Measurements from ENCODE around the gene CLDN25. TPM values are rescaled to one million over a fixed set of nuclear protein-coding genes. Genes with fewer than 3 reads are reported as not detected.
A peak's percentile ranks its signal among the peaks of the same experiment; 100 is the strongest.

Gene CLDN25
- total and polyA plus RNA-seq, 2 of the 13 experiments (the other 11 are each of a cell fraction or from before 2014, with no cell fraction given), result not detected

DNA sequence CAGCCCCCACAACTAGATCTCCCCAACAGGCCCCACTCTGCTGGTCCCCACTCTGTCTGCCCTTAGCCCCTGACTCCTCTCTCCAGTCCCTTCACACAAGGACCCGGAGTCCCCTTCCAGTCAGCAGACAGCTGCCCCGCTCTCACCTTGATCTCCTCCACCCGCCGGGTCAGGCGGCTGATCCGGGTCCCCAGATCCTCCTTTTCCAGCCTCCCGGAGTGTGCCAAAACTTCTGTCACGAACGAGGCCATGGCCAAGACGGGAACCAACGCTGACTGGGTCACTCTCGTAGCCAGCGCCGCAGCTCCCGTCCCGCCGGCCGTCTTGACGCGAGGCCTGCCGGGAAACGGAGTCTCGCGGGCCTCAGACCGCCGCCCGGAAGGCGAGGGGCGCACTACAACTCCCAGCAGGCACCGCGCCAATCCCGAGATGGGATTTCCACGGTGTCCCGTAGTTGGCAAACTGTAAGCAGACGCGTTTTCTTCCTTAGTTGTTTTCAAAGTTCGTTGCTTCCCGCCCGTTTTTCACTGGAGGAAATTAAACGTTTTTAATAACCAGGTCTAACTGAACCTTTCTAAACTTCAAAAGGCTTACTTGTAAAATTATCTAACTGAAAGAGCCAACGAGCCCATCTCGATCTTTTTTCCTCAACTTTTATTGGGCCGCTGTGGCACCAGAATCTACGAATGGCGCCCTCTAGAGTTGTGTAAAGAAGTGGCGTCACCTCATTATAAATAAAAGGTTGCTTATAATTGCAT is 6.0 kb upstream of the CLDN25 start, which contains the start of gene ZW10 (continued):
- TF ChIP-seq, protein P1, sequence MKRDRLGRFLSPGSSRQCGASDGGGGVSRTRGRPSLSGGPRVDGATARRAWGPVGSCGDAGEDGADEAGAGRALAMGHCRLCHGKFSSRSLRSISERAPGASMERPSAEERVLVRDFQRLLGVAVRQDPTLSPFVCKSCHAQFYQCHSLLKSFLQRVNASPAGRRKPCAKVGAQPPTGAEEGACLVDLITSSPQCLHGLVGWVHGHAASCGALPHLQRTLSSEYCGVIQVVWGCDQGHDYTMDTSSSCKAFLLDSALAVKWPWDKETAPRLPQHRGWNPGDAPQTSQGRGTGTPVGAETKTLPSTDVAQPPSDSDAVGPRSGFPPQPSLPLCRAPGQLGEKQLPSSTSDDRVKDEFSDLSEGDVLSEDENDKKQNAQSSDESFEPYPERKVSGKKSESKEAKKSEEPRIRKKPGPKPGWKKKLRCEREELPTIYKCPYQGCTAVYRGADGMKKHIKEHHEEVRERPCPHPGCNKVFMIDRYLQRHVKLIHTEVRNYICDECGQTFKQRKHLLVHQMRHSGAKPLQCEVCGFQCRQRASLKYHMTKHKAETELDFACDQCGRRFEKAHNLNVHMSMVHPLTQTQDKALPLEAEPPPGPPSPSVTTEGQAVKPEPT (CRISPR knock-in tag; IDR thresholded peaks at IDR 0.05; ENCODE audit: low read depth), result no peak
- no peak for TF ChIP-seq DNMT3B (CRISPR knock-in tag; conservative IDR thresholded peaks at IDR 0.05)
- TF ChIP-seq ZNF792 (CRISPR knock-in tag; IDR thresholded peaks at IDR 0.05), result no peak
- TF ChIP-seq ZNF737 (CRISPR knock-in tag; IDR thresholded peaks at IDR 0.05; ENCODE audit: borderline replicate concordance), result peak; percentile 78; the same call in 1 of the 2 replicates
- TF ChIP-seq ZNF564 (CRISPR knock-in tag; IDR thresholded peaks at IDR 0.05), result no peak
- TF ChIP-seq MXD4 (CRISPR knock-in tag; IDR thresholded peaks at IDR 0.05), result peak; percentile 71
- 0 out of 2 replicates have a peak, but pooled peaks have one; percentile 81 for TF ChIP-seq TBP (CRISPR knock-in tag; IDR thresholded peaks at IDR 0.05)
- TF ChIP-seq, protein P2, sequence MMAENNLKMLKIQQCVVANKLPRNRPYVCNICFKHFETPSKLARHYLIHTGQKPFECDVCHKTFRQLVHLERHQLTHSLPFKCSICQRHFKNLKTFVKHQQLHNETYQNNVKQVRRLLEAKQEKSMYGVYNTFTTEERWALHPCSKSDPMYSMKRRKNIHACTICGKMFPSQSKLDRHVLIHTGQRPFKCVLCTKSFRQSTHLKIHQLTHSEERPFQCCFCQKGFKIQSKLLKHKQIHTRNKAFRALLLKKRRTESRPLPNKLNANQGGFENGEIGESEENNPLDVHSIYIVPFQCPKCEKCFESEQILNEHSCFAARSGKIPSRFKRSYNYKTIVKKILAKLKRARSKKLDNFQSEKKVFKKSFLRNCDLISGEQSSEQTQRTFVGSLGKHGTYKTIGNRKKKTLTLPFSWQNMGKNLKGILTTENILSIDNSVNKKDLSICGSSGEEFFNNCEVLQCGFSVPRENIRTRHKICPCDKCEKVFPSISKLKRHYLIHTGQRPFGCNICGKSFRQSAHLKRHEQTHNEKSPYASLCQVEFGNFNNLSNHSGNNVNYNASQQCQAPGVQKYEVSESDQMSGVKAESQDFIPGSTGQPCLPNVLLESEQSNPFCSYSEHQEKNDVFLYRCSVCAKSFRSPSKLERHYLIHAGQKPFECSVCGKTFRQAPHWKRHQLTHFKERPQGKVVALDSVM (CRISPR knock-in tag; IDR thresholded peaks at IDR 0.05), result peak; percentile 47; the same call in 1 of the 2 replicates
- no peak for TF ChIP-seq ZFYVE20 (CRISPR knock-in tag; IDR thresholded peaks at IDR 0.05; ENCODE audit: borderline replicate concordance, low read depth)
- TF ChIP-seq PRPF4 (IDR thresholded peaks at IDR 0.05; ENCODE audit: low read depth, low read length, poor library complexity, severe bottlenecking), result no peak
- TF ChIP-seq XBP1 (CRISPR knock-in tag; IDR thresholded peaks at IDR 0.05), result peak; percentile 65; the same call in 1 of the 2 replicates
- no peak for TF ChIP-seq ZNF557 (CRISPR knock-in tag; IDR thresholded peaks at IDR 0.05)
- no peak for TF ChIP-seq GZF1 (CRISPR knock-in tag; IDR thresholded peaks at IDR 0.05)
- peak; percentile 64; the same call in 1 of the 2 replicates for TF ChIP-seq ATF1 (CRISPR knock-in tag; IDR thresholded peaks at IDR 0.05)
- no peak for TF ChIP-seq ZNF44 (CRISPR knock-in tag; IDR thresholded peaks at IDR 0.05)
- TF ChIP-seq ZNF33A (CRISPR knock-in tag; IDR thresholded peaks at IDR 0.05; ENCODE audit: borderline replicate concordance), result no peak
- TF ChIP-seq, protein P3, sequence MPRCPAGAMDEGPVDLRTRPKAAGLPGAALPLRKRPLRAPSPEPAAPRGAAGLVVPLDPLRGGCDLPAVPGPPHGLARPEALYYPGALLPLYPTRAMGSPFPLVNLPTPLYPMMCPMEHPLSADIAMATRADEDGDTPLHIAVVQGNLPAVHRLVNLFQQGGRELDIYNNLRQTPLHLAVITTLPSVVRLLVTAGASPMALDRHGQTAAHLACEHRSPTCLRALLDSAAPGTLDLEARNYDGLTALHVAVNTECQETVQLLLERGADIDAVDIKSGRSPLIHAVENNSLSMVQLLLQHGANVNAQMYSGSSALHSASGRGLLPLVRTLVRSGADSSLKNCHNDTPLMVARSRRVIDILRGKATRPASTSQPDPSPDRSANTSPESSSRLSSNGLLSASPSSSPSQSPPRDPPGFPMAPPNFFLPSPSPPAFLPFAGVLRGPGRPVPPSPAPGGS (CRISPR knock-in tag; IDR thresholded peaks at IDR 0.05), result no peak
- no peak for TF ChIP-seq RELA (CRISPR knock-in tag; IDR thresholded peaks at IDR 0.05)
- no peak for TF ChIP-seq ZNF354B (CRISPR knock-in tag; IDR thresholded peaks at IDR 0.05)
- TF ChIP-seq ZNF720 (CRISPR knock-in tag; IDR thresholded peaks at IDR 0.05), result no peak
- TF ChIP-seq RFX5 (IDR thresholded peaks at IDR 0.05; ENCODE audit: low read depth, low read length), result no peak
- TF ChIP-seq ZNF432 (CRISPR knock-in tag; IDR thresholded peaks at IDR 0.05; ENCODE audit: borderline replicate concordance), result no peak
- TF ChIP-seq NCOA5 (CRISPR knock-in tag; IDR thresholded peaks at IDR 0.05), result no peak
- TF ChIP-seq ZNF20 (CRISPR knock-in tag; IDR thresholded peaks at IDR 0.05), result no peak
- no peak for TF ChIP-seq ZNF296 (CRISPR knock-in tag; conservative IDR thresholded peaks at IDR 0.05)
- no peak for TF ChIP-seq ZMAT3 (CRISPR knock-in tag; conservative IDR thresholded peaks at IDR 0.05)
- TF ChIP-seq HHEX (CRISPR knock-in tag; IDR thresholded peaks at IDR 0.05), result no peak
- TF ChIP-seq ZNF317 (CRISPR knock-in tag; IDR thresholded peaks at IDR 0.05), result peak; percentile 66; the same call in 1 of the 2 replicates
- peak; percentile 86 for TF ChIP-seq YEATS4 (CRISPR knock-in tag; IDR thresholded peaks at IDR 0.05; ENCODE audit: borderline replicate concordance)
